Adrenal gland (tissue), 12 donors: ENCODE results near the gene CDYL2. TPM values are rescaled to one million over a fixed set of nuclear protein-coding genes. Genes with fewer than 3 reads are reported as not detected.

Source experiments
- DNase-seq, 7 donors: peaks; one replicate each; pipeline ENCODE4 v3.0.0-alpha.2; 2019 to 2020
- H3K27ac ChIP-seq, 5 donors: fragments of 200-600 bp; sonication (generic) in 4 of 5; 1 replicate in 3 of 5; 2 replicates in 2 of 5; pipeline versions ENCODE4 v1.5.1 to v1.8.0; 2016 to 2020; ENCODE audit warnings: mild to moderate bottlenecking in 1 of 5
- H3K27me3 ChIP-seq: fragments of 200-600 bp; 2 replicates; pipeline ENCODE4 v1.8.0; 2021
- H3K36me3 ChIP-seq, 2 donors: fragments of 200-600 bp; replicated peaks in 1 of 2; 1 replicate in 1 of 2; 2 replicates in 1 of 2; pipeline versions ENCODE4 v1.5.1 to v1.8.0; 2018 to 2022
- H3K4me1 ChIP-seq, 2 donors: fragments of 200-600 bp; replicated peaks in 1 of 2; 1 replicate in 1 of 2; 2 replicates in 1 of 2; pipeline versions ENCODE4 v1.5.1 to v1.8.0; 2018 to 2021
- H3K4me3 ChIP-seq, 4 donors: fragments of 200-600 bp; sonication (generic) in 3 of 4; one replicate each; pipeline ENCODE4 v1.5.1; 2016 to 2018
- H3K9me3 ChIP-seq, 3 donors: fragments of 200-600 bp; sonication (generic) in 1 of 3; replicated peaks in 1 of 3; 1 replicate in 2 of 3; 2 replicates in 1 of 3; pipeline versions ENCODE4 v1.5.1 to v1.8.0; 2016 to 2021
- CTCF ChIP-seq, 6 experiments: fragments of 450-650 bp in 4 of 6; fragments of 200-600 bp in 2 of 6; sonication (generic) in 1 of 6; IDR thresholded peaks; 1 replicate in 5 of 6; 2 replicates in 1 of 6; pipeline versions ENCODE4 v1.5.1 to v1.8.0; 2016 to 2021; ENCODE audit warnings: antibody characterized with exemption in 6 of 6, mild to moderate bottlenecking in 2 of 6, moderate library complexity in 1 of 6
- POLR2A ChIP-seq, 2 donors: fragments of 450-650 bp; IDR thresholded peaks; one replicate each; pipeline ENCODE4 v1.6.1; 2017; ENCODE audit warnings: antibody characterized with exemption in 2 of 2, mild to moderate bottlenecking in 2 of 2, moderate library complexity in 1 of 2
- WGBS, 4 donors: extraction: QIAGEN DNeasy Blood & Tissue Kit in 2 of 4; methylation state at CpG; one replicate each; pipeline versions ENCODE4 v1.1.5 to v1.1.7; 2013 to 2017; 5-methylcytosine and 5-hydroxymethylcytosine counted together
- intact Hi-C, 2 donors: fragments of 100-400 bp; cut with DNase I; formaldehyde crosslinking; loops; one replicate each; pipeline versions ENCODE4 v1.14.1 to v1.15.0; 2022 to 2023
- polyA plus RNA-seq, 3 donors: library from polyadenylated mRNA; stranded (reverse); fragments of 200-250 nt in 2 of 3; fragments of 350-450 nt in 1 of 3; fragmentation: Illumina TruSeq in 1 of 3; extraction: RNeasy Lipid Tissue Mini Kit (QIAGEN cat#74804) in 1 of 3; gene quantifications; one replicate each; pipeline ENCODE4 v1.2.3, GENCODE V29; 2013 to 2014
- total RNA-seq, 9 donors: library from RNA; depleted of rRNA in 4 of 9; stranded (reverse); fragments of >200 nt in 4 of 9; fragments of 120-200 nt in 1 of 9; fragmentation: NEBNext Ultra II Directional in 1 of 9; extraction: Animal tissue kit (Norgen Biotek cat#: 25700) in 1 of 9; gene quantifications; one replicate each; pipeline versions ENCODE4 v1.1.0 to v1.2.4, GENCODE V29; 2013 to 2023
- donor health status: healthy with polysubstance abuse.
- donor health status: Bipolar disorder and iron deficiency.
- donor health status: DM: yes; HTN: yes; CAD: no.
- donor health status: DM: no; HTN: no; CAD: no.
- donor health status: DM: no; HTN: no; CAD: no.
- donor health status: DM: yes; HTN: yes; CAD: no.

The CDYL2 gene
- total and polyA plus RNA-seq, 12 donors = 0.61 to 14.0 (median 7.6) TPM

- Histone ChIP-seq H3K36me3 (no peaks in the 10 kb centered on the region), H3K27me3 (no peaks in the 10 kb centered on the region), H3K27ac (no peak overlapping the region), H3K4me1 (no peaks in the 10 kb centered on the region), H3K9me3 (no peaks in the 10 kb centered on the region), H3K4me3 (no peak overlapping the region)
- TF ChIP-seq POLR2A (IDR thresholded peaks at IDR 0.05) (no peak), CTCF (IDR thresholded peaks at IDR 0.05) (no peak)
- intact Hi-C loops = no loop called here
- no peak for DNase-seq
- 88 to 93% (median 90%) methylated on average over 12 to 16 of the region's 16 CpGs for WGBS, 4 donors
Measured at GRCh38 chr16:80611171-80611929, 193.0 kb downstream of the CDYL2 start.

GRCh38 chr16:80610481-80611156 lies 193.8 kb downstream of the CDYL2 start:
- no peak for DNase-seq
- no peak for TF ChIP-seq POLR2A (IDR thresholded peaks at IDR 0.05)
- TF ChIP-seq CTCF (IDR thresholded peaks at IDR 0.05) = no peak
- H3K4me3 ChIP-seq = no peak overlapping the region
- 86 to 94% (median 92%) methylated on average over 6 to 9 of the region's 9 CpGs for WGBS, 4 donors
- H3K36me3 ChIP-seq = no peaks in the 10 kb centered on the region
- no peaks in the 10 kb centered on the region for H3K4me1 ChIP-seq
- H3K27me3 ChIP-seq = no peaks in the 10 kb centered on the region
- intact Hi-C loops = no loop called here
- no peak overlapping the region for H3K27ac ChIP-seq
- no peaks in the 10 kb centered on the region for H3K9me3 ChIP-seq

- WGBS, 4 donors = 83 to 88% (median 86%) methylated on average over 2 to 6 of the region's 6 CpGs
- Histone ChIP-seq H3K36me3 (no peaks in the 10 kb centered on the region), H3K4me1 (no peaks in the 10 kb centered on the region), H3K9me3 (no peaks in the 10 kb centered on the region), H3K27ac (no peak overlapping the region), H3K27me3 (no peaks in the 10 kb centered on the region), H3K4me3 (no peak overlapping the region)
- intact Hi-C loops = no loop called here
- TF ChIP-seq POLR2A (IDR thresholded peaks at IDR 0.05) = no peak
- TF ChIP-seq CTCF (IDR thresholded peaks at IDR 0.05) = no peak
- no peak for DNase-seq
Measured at GRCh38 chr16:80608946-80609345, 195.5 kb downstream of the CDYL2 start.

- H3K36me3 ChIP-seq = no peaks in the 10 kb centered on the region
- intact Hi-C loops = no loop called here
- WGBS, 4 donors = 85 to 94% (median 89%) methylated on average over 6 of the region's 6 CpGs
Measured at GRCh38 chr16:80607204-80607603, 197.2 kb downstream of the CDYL2 start.

More at GRCh38 chr16:80607204-80607603, 197.2 kb downstream of the CDYL2 start:
- H3K4me3 ChIP-seq = no peak overlapping the region
- H3K27me3 ChIP-seq = no peaks in the 10 kb centered on the region
- TF ChIP-seq POLR2A (IDR thresholded peaks at IDR 0.05) (no peak), CTCF (IDR thresholded peaks at IDR 0.05) (no peak)
- H3K4me1 ChIP-seq = no peaks in the 10 kb centered on the region
- H3K9me3 ChIP-seq = no peaks in the 10 kb centered on the region
- no peak overlapping the region for H3K27ac ChIP-seq
- DNase-seq = no peak
